Activated naive CD4-positive, alpha-beta T cell treated with anti-CD3 and anti-CD28 coated beads for 36 hours (primary cell): Measurements from ENCODE around the gene PURA. TPM values are rescaled to one million over a fixed set of nuclear protein-coding genes. Genes with fewer than 3 reads are reported as not detected.

ENCODE experiments used
- CTCF ChIA-PET: fragments of 350-600 bp; sonication (Branson Sonifier 250); formaldehyde crosslinking; loops from one replicate; lab custom pipeline; 2021; ENCODE audit warnings: antibody characterized with exemption; lab: Charles Lee
- DNase-seq: peaks from one replicate; pipeline ENCODE4 v3.0.0-alpha.2; 2020
- H3K27ac Mint-ChIP-seq: one replicate; pipeline ENCODE4 v1.8.0; 2021; ENCODE audit warnings: mild to moderate bottlenecking, mixed read lengths
- H3K27me3 Mint-ChIP-seq: one replicate; pipeline ENCODE4 v1.8.0; 2021; ENCODE audit warnings: low read depth, mixed read lengths
- H3K36me3 Mint-ChIP-seq: one replicate; pipeline ENCODE4 v1.8.0; 2021; ENCODE audit warnings: low read depth, mixed read lengths
- H3K4me1 Mint-ChIP-seq: one replicate; pipeline ENCODE4 v1.8.0; 2021; ENCODE audit warnings: low read depth, mixed read lengths
- H3K4me3 Mint-ChIP-seq: one replicate; pipeline ENCODE4 v1.8.0; 2021; ENCODE audit warnings: mild to moderate bottlenecking, moderate library complexity, mixed read lengths
- H3K9me3 Mint-ChIP-seq: one replicate; pipeline ENCODE4 v1.8.0; 2021; ENCODE audit warnings: mixed read lengths
- intact Hi-C: fragments of 100-400 bp; cut with micrococcal nuclease; formaldehyde crosslinking; loops from one replicate; pipeline ENCODE4 v1.15.1; 2023
- total RNA-seq, 2 experiments: library from RNA; stranded (reverse); gene quantifications; one replicate each; pipeline ENCODE4 v1.2.3, GENCODE V29; 2021

PURA gene
- total RNA-seq = 10 to 100 TPM in 1 of 2 experiments, 1 to 10 TPM in 1; 9.0 to 10.3 TPM

- intact Hi-C loops = loop anchor here (1.0 to 10.0 kb wide), 4 partner anchors 10 to 1501 kb away; partner anchors contain the start of genes APBB3, DIAPH1 and SLC35A4
- no peaks in the 10 kb centered on the region for H3K27me3 Mint-ChIP-seq
- H3K9me3 Mint-ChIP-seq = no peaks in the 10 kb centered on the region
- H3K36me3 Mint-ChIP-seq = no peaks in the 10 kb centered on the region
- peaks cover 66% of the 10 kb centered on the region for H3K4me1 Mint-ChIP-seq
- peak within 1 kb of the TSS; percentile 91 for H3K4me3 Mint-ChIP-seq
- CTCF ChIA-PET = interaction anchor here (0.6 to 2.6 kb wide), 3 partner anchors 33 to 160 kb away, joined by 3 to 11 read pairs (median 7); no protein-coding TSS in a partner anchor
- peak within 1 kb of the TSS; percentile 90 for H3K27ac Mint-ChIP-seq
- peak; percentile 98 for DNase-seq
These were observed at the start of gene PURA for GRCh38 chr5:140113699-140114263. Gene PURA (plus strand): TSS chr5:140114109. CDS start chr5:140114182, 73 bp downstream.

- Mint-ChIP-seq H3K9me3 (no peaks in the 10 kb centered on the region), H3K27ac (no peak overlapping the region), H3K27me3 (peaks cover 3% of the 10 kb centered on the region), H3K4me3 (no peak overlapping the region), H3K36me3 (no peaks in the 10 kb centered on the region), H3K4me1 (no peaks in the 10 kb centered on the region)
- CTCF ChIA-PET = interaction anchor here (0.6 to 5.7 kb wide), 27 partner anchors 8 to 1358 kb away, joined by 3 to 80 read pairs (median 4); partner anchors contain the start of genes CYSTM1 and PURA
- intact Hi-C loops = loop anchor here (1.0 to 5.0 kb wide), 4 partner anchors 32 to 284 kb away; no protein-coding TSS in a partner anchor
- DNase-seq = no peak
These were observed 41.1 kb upstream of the PURA start for GRCh38 chr5:140072812-140073211.

DNA sequence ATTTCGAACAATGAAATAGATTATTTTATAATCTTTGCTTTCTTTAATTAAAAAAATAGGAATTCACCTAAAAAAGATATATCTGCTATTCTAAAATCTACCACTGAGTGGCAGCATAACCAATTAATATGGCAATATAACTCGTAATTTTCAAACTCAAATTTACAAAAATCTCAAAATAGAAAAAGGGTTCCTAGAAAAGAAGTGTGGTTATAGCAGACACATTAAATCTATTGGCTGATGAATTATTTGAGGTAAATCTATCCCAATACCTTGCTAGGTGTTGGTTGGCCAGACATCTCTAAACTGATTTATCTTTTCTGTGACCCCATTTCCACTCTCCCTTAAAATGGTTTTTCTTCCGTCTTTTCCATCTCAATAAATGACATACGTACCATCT lies 40.6 kb upstream of the PURA start:
- intact Hi-C loops = loop anchor here (1.0 to 5.0 kb wide), 4 partner anchors 32 to 284 kb away; no protein-coding TSS in a partner anchor
- H3K9me3 Mint-ChIP-seq = no peaks in the 10 kb centered on the region
- H3K4me3 Mint-ChIP-seq = no peak overlapping the region
- H3K4me1 Mint-ChIP-seq = no peaks in the 10 kb centered on the region
- CTCF ChIA-PET = interaction anchor here (0.6 to 5.7 kb wide), 25 partner anchors 8 to 1359 kb away, joined by 3 to 80 read pairs (median 4); partner anchors contain the start of genes CYSTM1 and PURA
- no peak overlapping the region for H3K27ac Mint-ChIP-seq
- no peaks in the 10 kb centered on the region for H3K36me3 Mint-ChIP-seq
- no peak for DNase-seq
- H3K27me3 Mint-ChIP-seq = peaks cover 3% of the 10 kb centered on the region

DNA sequence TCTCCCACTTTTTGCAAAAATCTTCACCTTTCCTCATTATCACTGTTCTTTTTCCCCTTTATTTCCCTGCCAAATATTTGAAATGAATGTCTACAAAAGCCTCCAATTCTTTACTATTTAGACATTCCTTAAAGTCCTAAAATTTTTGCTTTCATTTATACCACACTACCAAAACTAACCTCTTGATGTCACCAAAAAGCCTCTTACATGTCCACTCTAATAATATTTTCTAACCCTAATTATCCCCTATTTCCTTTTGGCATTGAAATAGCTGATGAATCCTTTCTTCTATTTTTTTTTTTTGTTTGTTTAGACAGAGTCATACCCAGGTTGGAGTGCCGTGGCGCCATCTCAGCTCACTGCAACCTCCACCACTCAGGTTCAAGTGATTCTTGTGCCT lies 38.5 kb upstream of the PURA start:
- Mint-ChIP-seq H3K9me3 (no peaks in the 10 kb centered on the region), H3K4me1 (no peaks in the 10 kb centered on the region), H3K4me3 (no peak overlapping the region), H3K27me3 (peaks cover 3% of the 10 kb centered on the region), H3K36me3 (no peaks in the 10 kb centered on the region), H3K27ac (no peak overlapping the region)
- intact Hi-C loops = no loop called here
- CTCF ChIA-PET = interaction anchor here (0.6 to 5.7 kb wide), 6 partner anchors 28 to 95 kb away, joined by 3 to 80 read pairs (median 12); no protein-coding TSS in a partner anchor
- no peak for DNase-seq

- Mint-ChIP-seq H3K9me3 (no peaks in the 10 kb centered on the region), H3K27ac (no peak overlapping the region), H3K4me3 (no peak overlapping the region), H3K27me3 (peaks cover 6% of the 10 kb centered on the region), H3K4me1 (no peaks in the 10 kb centered on the region), H3K36me3 (no peaks in the 10 kb centered on the region)
- CTCF ChIA-PET = interaction anchor here (4.8 to 5.7 kb wide), 2 partner anchors 68 to 83 kb away, joined by 43 to 80 read pairs; no protein-coding TSS in a partner anchor
- DNase-seq = no peak
- intact Hi-C loops = no loop called here
These were observed 37.8 kb upstream of the PURA start for GRCh38 chr5:140076142-140076541.

- no peaks in the 10 kb centered on the region for H3K9me3 Mint-ChIP-seq
- no peak overlapping the region for H3K27ac Mint-ChIP-seq
- no peaks in the 10 kb centered on the region for H3K36me3 Mint-ChIP-seq
- H3K4me3 Mint-ChIP-seq = no peak overlapping the region
- H3K27me3 Mint-ChIP-seq = peaks cover 6% of the 10 kb centered on the region
- intact Hi-C loops = no loop called here
- CTCF ChIA-PET = interaction anchor here (0.6 to 5.7 kb wide), 2 partner anchors 67 to 77 kb away, joined by 3 to 80 read pairs; no protein-coding TSS in a partner anchor
- no peak for DNase-seq
- no peaks in the 10 kb centered on the region for H3K4me1 Mint-ChIP-seq
These were observed 37.1 kb upstream of the PURA start for GRCh38 chr5:140076788-140077187.

DNA sequence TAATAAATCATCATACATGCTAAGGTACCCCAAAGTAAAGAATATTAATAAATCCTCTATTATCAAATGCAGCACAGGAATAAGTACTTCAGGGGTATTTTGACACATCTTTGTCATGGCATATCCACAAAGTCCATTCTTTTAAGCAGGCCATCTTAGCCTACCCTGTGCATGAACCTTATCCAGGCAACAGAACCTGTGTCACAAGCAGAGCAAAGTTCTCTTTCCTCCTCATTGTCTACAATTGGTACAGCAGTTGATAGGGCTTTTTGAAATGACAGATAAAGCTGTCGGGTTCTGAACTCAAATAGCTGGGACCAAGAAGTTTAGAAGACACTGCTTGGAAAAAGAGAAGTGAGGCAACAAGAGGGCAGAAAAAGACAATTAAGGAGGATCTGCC lies 30.8 kb upstream of the PURA start:
- Mint-ChIP-seq H3K36me3 (no peaks in the 10 kb centered on the region), H3K27ac (no peak overlapping the region), H3K9me3 (no peaks in the 10 kb centered on the region), H3K4me1 (no peaks in the 10 kb centered on the region), H3K27me3 (peaks cover 3% of the 10 kb centered on the region), H3K4me3 (no peak overlapping the region)
- CTCF ChIA-PET = interaction anchor here (0.9 to 1.0 kb wide), 2 partner anchors 72 to 114 kb away, joined by 3 read pairs; no protein-coding TSS in a partner anchor
- intact Hi-C loops = no loop called here
- no peak for DNase-seq

GRCh38 chr5:140083650-140084049 lies 30.3 kb upstream of the PURA start:
- no peak for DNase-seq
- no peak overlapping the region for H3K4me3 Mint-ChIP-seq
- CTCF ChIA-PET = interaction anchor here (0.9 to 1.0 kb wide), 2 partner anchors 71 to 115 kb away, joined by 3 read pairs; no protein-coding TSS in a partner anchor

GRCh38 chr5:140084541-140084940 lies 29.4 kb upstream of the PURA start:
- DNase-seq = no peak
- H3K4me3 Mint-ChIP-seq = no peak overlapping the region
- H3K27me3 Mint-ChIP-seq = peaks cover 3% of the 10 kb centered on the region
- no peak overlapping the region for H3K27ac Mint-ChIP-seq
- CTCF ChIA-PET = interaction anchor here (0.6 to 1.1 kb wide), 2 partner anchors 11 to 29 kb away, joined by 3 read pairs; no protein-coding TSS in a partner anchor
- no peaks in the 10 kb centered on the region for H3K36me3 Mint-ChIP-seq
- no peaks in the 10 kb centered on the region for H3K4me1 Mint-ChIP-seq
- intact Hi-C loops = no loop called here
- peaks cover 3% of the 10 kb centered on the region for H3K9me3 Mint-ChIP-seq

More at GRCh38 chr5:140083650-140084049, 30.3 kb upstream of the PURA start:
- no peaks in the 10 kb centered on the region for H3K36me3 Mint-ChIP-seq
- peaks cover 3% of the 10 kb centered on the region for H3K27me3 Mint-ChIP-seq
- no peaks in the 10 kb centered on the region for H3K9me3 Mint-ChIP-seq
- no peak overlapping the region for H3K27ac Mint-ChIP-seq
- intact Hi-C loops = no loop called here
- no peaks in the 10 kb centered on the region for H3K4me1 Mint-ChIP-seq

DNA sequence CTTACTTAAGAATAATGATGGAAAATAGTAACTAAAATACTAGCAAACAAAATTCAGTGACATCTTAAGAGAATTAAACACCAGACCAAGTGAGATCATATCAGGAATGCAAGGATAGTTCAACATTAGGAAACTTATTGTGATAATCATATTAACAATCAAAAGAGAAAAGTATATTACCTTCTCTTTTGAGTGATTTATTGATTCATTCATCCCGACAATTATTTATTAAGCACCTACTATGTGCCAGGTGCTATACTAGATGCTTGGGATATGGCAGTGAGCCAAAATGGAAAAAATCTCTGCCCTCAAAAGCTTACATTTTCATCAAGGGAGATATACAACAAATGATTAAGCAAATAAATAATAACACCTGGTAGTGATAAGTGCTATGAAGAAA lies 23.7 kb upstream of the PURA start:
- Mint-ChIP-seq H3K9me3 (peaks cover 15% of the 10 kb centered on the region), H3K36me3 (no peaks in the 10 kb centered on the region), H3K27ac (no peak overlapping the region), H3K4me1 (no peaks in the 10 kb centered on the region), H3K27me3 (peaks cover 2% of the 10 kb centered on the region), H3K4me3 (no peak overlapping the region)
- CTCF ChIA-PET = no interaction called here
- intact Hi-C loops = no loop called here
- no peak for DNase-seq

DNA sequence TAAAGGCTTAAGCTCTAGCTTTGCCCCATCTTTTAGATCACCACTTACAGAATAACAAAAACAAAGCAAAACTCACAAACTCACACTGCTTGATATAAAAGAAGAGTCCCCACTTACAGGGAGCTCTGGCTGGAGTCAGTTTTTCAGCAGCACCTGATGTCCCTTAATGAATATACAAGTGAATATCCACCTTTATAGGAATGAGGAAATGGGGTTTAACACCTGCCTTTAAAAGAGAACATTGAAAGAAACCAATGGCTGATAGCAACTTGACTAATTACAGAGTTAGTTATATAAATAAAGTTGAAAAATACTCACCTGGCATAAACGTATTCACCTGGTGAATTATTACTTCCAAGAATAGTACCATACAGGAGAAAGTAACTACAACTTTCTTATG lies 20.7 kb upstream of the PURA start:
- peaks cover 15% of the 10 kb centered on the region for H3K9me3 Mint-ChIP-seq
- H3K4me1 Mint-ChIP-seq = no peaks in the 10 kb centered on the region
- CTCF ChIA-PET = no interaction called here
- H3K4me3 Mint-ChIP-seq = no peak overlapping the region
- peaks cover 2% of the 10 kb centered on the region for H3K27me3 Mint-ChIP-seq
- DNase-seq = no peak
- intact Hi-C loops = no loop called here
- no peaks in the 10 kb centered on the region for H3K36me3 Mint-ChIP-seq
- no peak overlapping the region for H3K27ac Mint-ChIP-seq

GRCh38 chr5:140093866-140094265 lies 20.0 kb upstream of the PURA start:
- Mint-ChIP-seq H3K4me1 (no peaks in the 10 kb centered on the region), H3K9me3 (peaks cover 15% of the 10 kb centered on the region), H3K27me3 (peaks cover 2% of the 10 kb centered on the region), H3K27ac (no peak overlapping the region), H3K4me3 (no peak overlapping the region), H3K36me3 (no peaks in the 10 kb centered on the region)
- CTCF ChIA-PET = interaction anchor here (1.0 to 1.5 kb wide), 3 partner anchors 50 to 125 kb away, joined by 3 to 6 read pairs (median 3); no protein-coding TSS in a partner anchor
- intact Hi-C loops = no loop called here
- no peak for DNase-seq
